Liver (tissue), 9 donors: ENCODE results near the gene MLKL. TPM values are rescaled to one million over a fixed set of nuclear protein-coding genes. Genes with fewer than 3 reads are reported as not detected.

ENCODE experiments used
- DNase-seq: peaks from one replicate; pipeline ENCODE4 v3.0.0-alpha.2; 2017; ENCODE audit warnings: low spot score
- H3K27ac ChIP-seq, 2 donors: one replicate each; pipeline ENCODE4 v1.7.0; 2013; ENCODE audit warnings: inconsistent platforms in 2 of 2, low read length in 2 of 2, control low read depth in 1 of 2, low read depth in 1 of 2, mild to moderate bottlenecking in 1 of 2
- H3K27me3 ChIP-seq, 4 donors: one replicate each; pipeline versions ENCODE4 v1.6.1 to v1.7.0; 2013; ENCODE audit warnings: low read length in 3 of 4, inconsistent platforms in 1 of 4, mild to moderate bottlenecking in 1 of 4, moderate library complexity in 1 of 4; ENCODE audit not compliant: control insufficient read depth in 4 of 4, insufficient read depth in 4 of 4
- H3K36me3 ChIP-seq, 4 donors: one replicate each; pipeline versions ENCODE4 v1.6.1 to v1.7.0; 2013; ENCODE audit warnings: low read length in 3 of 4, mild to moderate bottlenecking in 3 of 4, low read depth in 1 of 4, moderate library complexity in 1 of 4; ENCODE audit not compliant: control insufficient read depth in 4 of 4, insufficient read depth in 3 of 4
- H3K4me1 ChIP-seq, 4 donors: one replicate each; pipeline versions ENCODE4 v1.6.1 to v1.7.0; 2013; ENCODE audit warnings: low read length in 3 of 4, mild to moderate bottlenecking in 3 of 4, moderate library complexity in 1 of 4; ENCODE audit not compliant: control insufficient read depth in 4 of 4, insufficient read depth in 4 of 4
- H3K4me3 ChIP-seq, 3 donors: one replicate each; pipeline versions ENCODE4 v1.6.1 to v1.7.0; 2013; ENCODE audit warnings: low read length in 3 of 3, control low read depth in 1 of 3, low read depth in 1 of 3, mild to moderate bottlenecking in 1 of 3
- H3K9ac ChIP-seq, 2 donors: one replicate each; pipeline ENCODE4 v1.7.0; 2013; ENCODE audit warnings: low read length in 2 of 2, mild to moderate bottlenecking in 2 of 2, moderate library complexity in 2 of 2, control low read depth in 1 of 2, low read depth in 1 of 2
- H3K9me3 ChIP-seq, 4 donors: one replicate each; pipeline versions ENCODE4 v1.6.1 to v1.7.0; 2013; ENCODE audit warnings: low read length in 3 of 4; ENCODE audit not compliant: control insufficient read depth in 4 of 4
- ATF3 ChIP-seq: IDR thresholded peaks from 2 replicates; pipeline ENCODE4 v1.6.1; 2016; ENCODE audit warnings: antibody characterized with exemption
- EGR1 ChIP-seq, 2 donors: IDR thresholded peaks; 2 replicates each; pipeline ENCODE4 v1.6.1; 2016 to 2018; ENCODE audit warnings: antibody characterized with exemption in 2 of 2, low read depth in 2 of 2
- FOXA1 ChIP-seq: IDR thresholded peaks from 2 replicates; pipeline ENCODE4 v1.6.1; 2016; ENCODE audit warnings: antibody characterized with exemption
- FOXA2 ChIP-seq: IDR thresholded peaks from 2 replicates; pipeline ENCODE4 v1.6.1; 2016; ENCODE audit warnings: antibody characterized with exemption
- GABPA ChIP-seq, 2 donors: IDR thresholded peaks in 1 of 2; conservative IDR thresholded peaks in 1 of 2; 2 replicates each; pipeline ENCODE4 v1.6.1; 2016; ENCODE audit warnings: antibody characterized with exemption in 2 of 2, mild to moderate bottlenecking in 1 of 2, moderate library complexity in 1 of 2
- HNF4A ChIP-seq, 2 donors: conservative IDR thresholded peaks; 2 replicates each; pipeline ENCODE4 v1.6.1; 2016; ENCODE audit warnings: antibody characterized with exemption in 2 of 2, mild to moderate bottlenecking in 2 of 2
- HNF4G ChIP-seq: IDR thresholded peaks from 2 replicates; pipeline ENCODE4 v1.6.1; 2016; ENCODE audit warnings: antibody characterized with exemption
- JUND ChIP-seq, 2 donors: IDR thresholded peaks; 2 replicates each; pipeline ENCODE4 v1.6.1; 2016; ENCODE audit warnings: antibody characterized with exemption in 2 of 2
- NR2F2 ChIP-seq: IDR thresholded peaks from 2 replicates; pipeline ENCODE4 v1.6.1; 2016; ENCODE audit warnings: antibody characterized with exemption
- RAD21 ChIP-seq, 2 donors: IDR thresholded peaks; 2 replicates each; pipeline ENCODE4 v1.6.1; 2016; ENCODE audit warnings: antibody characterized with exemption in 2 of 2, mild to moderate bottlenecking in 2 of 2
- REST ChIP-seq: IDR thresholded peaks from 2 replicates; pipeline ENCODE4 v1.6.1; 2016; ENCODE audit warnings: antibody characterized with exemption, mild to moderate bottlenecking
- RXRA ChIP-seq, 2 donors: IDR thresholded peaks; 2 replicates each; pipeline ENCODE4 v1.6.1; 2017 to 2018; ENCODE audit warnings: antibody characterized with exemption in 2 of 2, mild to moderate bottlenecking in 1 of 2
- TAF1 ChIP-seq: conservative IDR thresholded peaks from 2 replicates; pipeline ENCODE4 v1.6.1; 2016; ENCODE audit warnings: antibody characterized with exemption, mild to moderate bottlenecking
- YY1 ChIP-seq: IDR thresholded peaks from 2 replicates; pipeline ENCODE4 v1.6.1; 2016; ENCODE audit warnings: antibody characterized with exemption, mild to moderate bottlenecking
- ZBTB33 ChIP-seq: IDR thresholded peaks from 2 replicates; pipeline ENCODE4 v1.6.1; 2016; ENCODE audit warnings: antibody characterized with exemption
- WGBS: extraction: QIAGEN DNeasy Blood & Tissue Kit; methylation state at CpG from one replicate; pipeline ENCODE4 v1.1.7; 2013; 5-methylcytosine and 5-hydroxymethylcytosine counted together
- polyA plus RNA-seq, 2 donors: library from polyadenylated mRNA; stranded (reverse) in 1 of 2; unstranded in 1 of 2; fragments of 200-250 nt in 1 of 2; fragments of >200 nt in 1 of 2; fragmentation: Nextera tagmentation in 1 of 2; extraction: Ambion mirVana in 1 of 2; gene quantifications; one replicate each; pipeline versions ENCODE4 v1.2.1 to v1.2.3, GENCODE V29; 2013 to 2015
- total RNA-seq, 2 donors: library from RNA; depleted of rRNA; stranded (reverse); fragments of >200 nt; gene quantifications; one replicate each; pipeline ENCODE4 v1.2.3, GENCODE V29; 2014
- TF ChIP-seq, protein P1 (sequence below): fragments of 150-350 bp; IDR thresholded peaks from 2 replicates; pipeline ENCODE4 v1.5.1; 2017; ENCODE audit warnings: improper control_type of control experiment, low read depth, low read length; ENCODE audit not compliant: missing input control
- TF ChIP-seq, protein P2 (sequence below): IDR thresholded peaks from 2 replicates; pipeline ENCODE4 v1.6.1; 2016; ENCODE audit warnings: antibody characterized with exemption
- donor health status: healthy.
- donor health status: healthy.
- donor health status: healthy.
- donor health status: healthy.
- donor health status: healthy.

The MLKL gene
- total and polyA plus RNA-seq, 4 donors: 2.5 to 7.6 (median 3.6) TPM

DNA sequence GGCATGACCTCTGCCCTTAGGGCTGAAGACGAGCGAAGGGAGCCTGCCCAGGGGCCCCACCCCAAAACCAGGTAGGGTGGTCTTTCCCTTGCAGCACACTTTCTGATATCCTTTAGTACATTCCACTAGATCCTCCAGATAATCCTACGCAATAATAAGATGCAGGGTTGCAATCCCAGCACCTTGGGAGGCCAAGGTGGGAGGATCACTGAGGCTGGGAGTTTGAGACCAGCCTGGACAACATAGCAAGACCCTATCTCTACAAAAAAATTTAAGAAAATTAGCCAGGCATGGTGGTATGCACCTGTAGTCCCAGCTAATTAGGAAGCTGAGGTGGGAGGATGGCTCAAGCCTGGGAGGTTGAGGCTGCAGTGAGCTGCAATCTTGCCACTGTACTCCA, 34.9 kb upstream of the MLKL start (continued):
- TF ChIP-seq, protein P1, sequence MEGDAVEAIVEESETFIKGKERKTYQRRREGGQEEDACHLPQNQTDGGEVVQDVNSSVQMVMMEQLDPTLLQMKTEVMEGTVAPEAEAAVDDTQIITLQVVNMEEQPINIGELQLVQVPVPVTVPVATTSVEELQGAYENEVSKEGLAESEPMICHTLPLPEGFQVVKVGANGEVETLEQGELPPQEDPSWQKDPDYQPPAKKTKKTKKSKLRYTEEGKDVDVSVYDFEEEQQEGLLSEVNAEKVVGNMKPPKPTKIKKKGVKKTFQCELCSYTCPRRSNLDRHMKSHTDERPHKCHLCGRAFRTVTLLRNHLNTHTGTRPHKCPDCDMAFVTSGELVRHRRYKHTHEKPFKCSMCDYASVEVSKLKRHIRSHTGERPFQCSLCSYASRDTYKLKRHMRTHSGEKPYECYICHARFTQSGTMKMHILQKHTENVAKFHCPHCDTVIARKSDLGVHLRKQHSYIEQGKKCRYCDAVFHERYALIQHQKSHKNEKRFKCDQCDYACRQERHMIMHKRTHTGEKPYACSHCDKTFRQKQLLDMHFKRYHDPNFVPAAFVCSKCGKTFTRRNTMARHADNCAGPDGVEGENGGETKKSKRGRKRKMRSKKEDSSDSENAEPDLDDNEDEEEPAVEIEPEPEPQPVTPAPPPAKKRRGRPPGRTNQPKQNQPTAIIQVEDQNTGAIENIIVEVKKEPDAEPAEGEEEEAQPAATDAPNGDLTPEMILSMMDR: no peak
- TF ChIP-seq EGR1 (IDR thresholded peaks at IDR 0.05; ENCODE audit: low read depth in 2 of 2) (no peak), FOXA2 (no peak)

DNA sequence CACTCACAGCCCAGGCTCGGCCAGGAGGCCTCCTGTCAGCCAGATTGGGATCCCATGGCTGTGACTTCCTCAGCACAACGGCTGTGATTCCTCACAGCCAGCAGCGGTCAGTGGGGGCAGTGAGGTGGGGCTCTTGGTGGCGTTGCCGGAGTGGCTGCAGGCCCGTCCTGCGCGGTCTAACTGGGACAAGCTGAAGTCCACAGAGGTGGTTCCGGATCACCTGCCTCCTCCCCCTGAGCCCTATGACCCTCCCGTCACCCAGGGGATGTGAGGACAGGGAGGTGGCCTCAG, 34.4 kb upstream of the MLKL start:
- Histone ChIP-seq H3K4me1 (no peaks in the 10 kb centered on the region), H3K27ac (no peak overlapping the region), H3K36me3 (no peaks in the 10 kb centered on the region), H3K9me3 (no peaks in the 10 kb centered on the region), H3K9ac (no peak overlapping the region), H3K27me3 (peaks cover 0 to 4% (median 0%) of the 10 kb centered on the region in 4 donors), H3K4me3 (no peak overlapping the region)
- DNase-seq: no peak
- TF ChIP-seq ZBTB33 (no peak), HNF4G (no peak), NR2F2 (no peak), TAF1 (no peak), FOXA1 (no peak), HNF4A (conservative IDR thresholded peaks at IDR 0.05) (no peak), GABPA (IDR thresholded peaks at IDR 0.05 in 1 of 2, conservative IDR thresholded peaks at IDR 0.05 in 1 of 2) (no peak), RXRA (IDR thresholded peaks at IDR 0.05) (no peak), REST (no peak), YY1 (no peak), FOXA2 (no peak), EGR1 (IDR thresholded peaks at IDR 0.05; ENCODE audit: low read depth in 2 of 2) (no peak), RAD21 (IDR thresholded peaks at IDR 0.05) (no peak), JUND (IDR thresholded peaks at IDR 0.05) (no peak), ATF3 (no peak)
- TF ChIP-seq, protein P1: no peak
- TF ChIP-seq, protein P2, sequence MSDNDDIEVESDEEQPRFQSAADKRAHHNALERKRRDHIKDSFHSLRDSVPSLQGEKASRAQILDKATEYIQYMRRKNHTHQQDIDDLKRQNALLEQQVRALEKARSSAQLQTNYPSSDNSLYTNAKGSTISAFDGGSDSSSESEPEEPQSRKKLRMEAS: no peak
- 80% methylated on average over 10 of the region's 10 CpGs for WGBS
